GM19035 (cell line): ENCODE results near the gene IYD.
A peak's percentile ranks its signal among the peaks of the same experiment; 100 is the strongest.

Experiments
- ATAC-seq: cut with Tn5 transposase; IDR thresholded peaks from one replicate; pipeline ENCODE4 v1.9.1; 2021; ENCODE audit not compliant: unreplicated experiment

IYD gene

GRCh38 chr6:150394053-150394898, 25.5 kb downstream of the IYD start:
- ATAC-seq, result no peak

GRCh38 chr6:150394899-150395295, 26.1 kb downstream of the IYD start:
- ATAC-seq, result no peak

GRCh38 chr6:150395388-150396009, 26.7 kb downstream of the IYD start:
- ATAC-seq, result peak; percentile 67

- ATAC-seq, result no peak
Measured at GRCh38 chr6:150403458-150404246, 34.8 kb downstream of the IYD start.

- ATAC-seq, result no peak
Measured at GRCh38 chr6:150406948-150407347, 38.1 kb downstream of the IYD start.

- no peak for ATAC-seq
Measured at GRCh38 chr6:150408842-150409241, 40.0 kb downstream of the IYD start.

GRCh38 chr6:150409576-150410066, 40.8 kb downstream of the IYD start:
- ATAC-seq, result no peak

GRCh38 chr6:150410399-150410798, 41.6 kb downstream of the IYD start:
- ATAC-seq, result no peak

GRCh38 chr6:150410906-150411305, 42.1 kb downstream of the IYD start:
- ATAC-seq, result no peak

GRCh38 chr6:150412221-150412620, 43.4 kb downstream of the IYD start:
- no peak for ATAC-seq

GRCh38 chr6:150413198-150413597, 44.4 kb downstream of the IYD start:
- no peak for ATAC-seq

- no peak for ATAC-seq
Measured at GRCh38 chr6:150413781-150414281, 45.0 kb downstream of the IYD start.

GRCh38 chr6:150416128-150416527, 47.3 kb downstream of the IYD start:
- ATAC-seq, result no peak

GRCh38 chr6:150417250-150417649, 48.4 kb downstream of the IYD start:
- ATAC-seq, result no peak

GRCh38 chr6:150417899-150418826, 49.4 kb downstream of the IYD start:
- ATAC-seq, result peak; percentile 83

GRCh38 chr6:150418827-150419594, 50.2 kb downstream of the IYD start:
- ATAC-seq, result peak; percentile 23

- ATAC-seq, result no peak
Measured at GRCh38 chr6:150420428-150420827, 51.6 kb downstream of the IYD start.

GRCh38 chr6:150420926-150421325, 52.1 kb downstream of the IYD start:
- ATAC-seq, result no peak

- no peak for ATAC-seq
Measured at GRCh38 chr6:150425508-150425907, 56.7 kb downstream of the IYD start.
